ENCODE data around the gene RPS16. TPM values are rescaled to one million over a fixed set of nuclear protein-coding genes. Genes with fewer than 3 reads are reported as not detected.

Gene RPS16
- total and polyA plus RNA-seq, 2 of the 13 experiments (the other 11 are each of a cell fraction or from before 2014, with no cell fraction given), result 488 to 2,583 TPM

DNA sequence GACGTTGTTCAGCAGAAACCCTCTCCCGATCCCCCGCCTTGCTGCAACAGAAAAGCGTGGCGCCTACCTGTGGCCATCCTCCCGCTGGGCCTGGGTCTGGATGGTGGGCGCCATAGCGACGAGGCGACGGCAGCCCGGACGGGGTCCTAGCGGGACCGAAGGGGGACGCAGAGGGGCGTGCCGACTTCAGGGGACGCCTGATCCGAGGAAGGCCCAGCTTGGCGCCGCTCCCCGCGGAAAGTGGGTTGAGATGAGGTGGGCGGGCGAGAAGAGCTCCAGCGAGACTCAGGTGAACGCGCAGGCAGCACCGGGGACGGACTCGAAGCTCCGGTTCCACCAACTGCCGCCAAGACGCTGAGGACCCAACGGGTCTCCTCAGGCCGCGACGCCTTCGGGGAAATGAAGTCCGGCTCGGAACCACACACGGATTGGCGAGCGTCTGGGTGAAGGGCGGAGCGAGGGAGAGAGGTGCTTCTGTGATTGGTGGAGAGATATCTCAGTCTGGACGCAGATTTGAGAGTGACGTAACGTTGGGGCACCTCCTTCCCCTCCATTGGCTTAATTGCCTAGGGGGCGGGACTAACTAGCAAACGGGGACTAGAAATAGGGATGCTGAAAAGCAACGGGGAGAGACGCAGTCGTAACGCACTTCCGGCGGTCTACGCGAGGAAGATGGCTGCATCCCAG is 44.9 kb downstream of the RPS16 start, which contains the start of the genes MED29 and PAF1 (continued):
- TF ChIP-seq HNRNPUL1 (IDR thresholded peaks at IDR 0.05; ENCODE audit: low read depth, low read length) (no peak), HMG20A (CRISPR knock-in tag; IDR thresholded peaks at IDR 0.05; ENCODE audit: borderline replicate concordance) (no peak), ZMYM3 (CRISPR knock-in tag; IDR thresholded peaks at IDR 0.05) (no peak), CCDC6 (CRISPR knock-in tag; IDR thresholded peaks at IDR 0.05) (peak; percentile 30; the same call in 1 of the 2 replicates), ZFP41 (CRISPR knock-in tag; IDR thresholded peaks at IDR 0.05; ENCODE audit: borderline replicate concordance) (no peak; the same call in 1 of the 2 replicates), ZNF841 (CRISPR knock-in tag; IDR thresholded peaks at IDR 0.05; ENCODE audit: borderline replicate concordance) (no peak), ZNF788 (CRISPR knock-in tag; IDR thresholded peaks at IDR 0.05; ENCODE audit: borderline replicate concordance) (peak; percentile 93)
- TF ChIP-seq, protein P1, sequence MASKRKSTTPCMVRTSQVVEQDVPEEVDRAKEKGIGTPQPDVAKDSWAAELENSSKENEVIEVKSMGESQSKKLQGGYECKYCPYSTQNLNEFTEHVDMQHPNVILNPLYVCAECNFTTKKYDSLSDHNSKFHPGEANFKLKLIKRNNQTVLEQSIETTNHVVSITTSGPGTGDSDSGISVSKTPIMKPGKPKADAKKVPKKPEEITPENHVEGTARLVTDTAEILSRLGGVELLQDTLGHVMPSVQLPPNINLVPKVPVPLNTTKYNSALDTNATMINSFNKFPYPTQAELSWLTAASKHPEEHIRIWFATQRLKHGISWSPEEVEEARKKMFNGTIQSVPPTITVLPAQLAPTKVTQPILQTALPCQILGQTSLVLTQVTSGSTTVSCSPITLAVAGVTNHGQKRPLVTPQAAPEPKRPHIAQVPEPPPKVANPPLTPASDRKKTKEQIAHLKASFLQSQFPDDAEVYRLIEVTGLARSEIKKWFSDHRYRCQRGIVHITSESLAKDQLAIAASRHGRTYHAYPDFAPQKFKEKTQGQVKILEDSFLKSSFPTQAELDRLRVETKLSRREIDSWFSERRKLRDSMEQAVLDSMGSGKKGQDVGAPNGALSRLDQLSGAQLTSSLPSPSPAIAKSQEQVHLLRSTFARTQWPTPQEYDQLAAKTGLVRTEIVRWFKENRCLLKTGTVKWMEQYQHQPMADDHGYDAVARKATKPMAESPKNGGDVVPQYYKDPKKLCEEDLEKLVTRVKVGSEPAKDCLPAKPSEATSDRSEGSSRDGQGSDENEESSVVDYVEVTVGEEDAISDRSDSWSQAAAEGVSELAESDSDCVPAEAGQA (IDR thresholded peaks at IDR 0.05; ENCODE audit: low read depth), result peak; percentile 91
- TF ChIP-seq, protein P1 (CRISPR knock-in tag; IDR thresholded peaks at IDR 0.05; ENCODE audit: borderline replicate concordance), result no peak
- TF ChIP-seq, protein P2, sequence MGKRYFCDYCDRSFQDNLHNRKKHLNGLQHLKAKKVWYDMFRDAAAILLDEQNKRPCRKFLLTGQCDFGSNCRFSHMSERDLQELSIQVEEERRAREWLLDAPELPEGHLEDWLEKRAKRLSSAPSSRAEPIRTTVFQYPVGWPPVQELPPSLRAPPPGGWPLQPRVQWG (CRISPR knock-in tag; IDR thresholded peaks at IDR 0.05; ENCODE audit: borderline replicate concordance, low read depth), result no peak
- TF ChIP-seq, protein P3, sequence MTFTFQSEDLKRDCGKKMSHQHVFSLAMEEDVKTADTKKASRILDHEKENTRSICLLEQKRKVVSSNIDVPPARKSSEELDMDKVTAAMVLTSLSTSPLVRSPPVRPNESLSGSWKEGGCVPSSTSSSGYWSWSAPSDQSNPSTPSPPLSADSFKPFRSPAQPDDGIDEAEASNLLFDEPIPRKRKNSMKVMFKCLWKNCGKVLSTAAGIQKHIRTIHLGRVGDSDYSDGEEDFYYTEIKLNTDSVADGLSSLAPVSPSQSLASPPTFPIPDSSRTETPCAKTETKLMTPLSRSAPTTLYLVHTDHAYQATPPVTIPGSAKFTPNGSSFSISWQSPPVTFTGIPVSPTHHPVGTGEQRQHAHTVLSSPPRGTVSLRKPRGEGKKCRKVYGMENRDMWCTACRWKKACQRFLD (CRISPR knock-in tag; IDR thresholded peaks at IDR 0.05; ENCODE audit: borderline replicate concordance), result peak; percentile 77
- TF ChIP-seq, protein P4, sequence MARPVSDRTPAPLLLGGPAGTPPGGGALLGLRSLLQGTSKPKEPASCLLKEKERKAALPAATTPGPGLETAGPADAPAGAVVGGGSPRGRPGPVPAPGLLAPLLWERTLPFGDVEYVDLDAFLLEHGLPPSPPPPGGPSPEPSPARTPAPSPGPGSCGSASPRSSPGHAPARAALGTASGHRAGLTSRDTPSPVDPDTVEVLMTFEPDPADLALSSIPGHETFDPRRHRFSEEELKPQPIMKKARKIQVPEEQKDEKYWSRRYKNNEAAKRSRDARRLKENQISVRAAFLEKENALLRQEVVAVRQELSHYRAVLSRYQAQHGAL (CRISPR knock-in tag; IDR thresholded peaks at IDR 0.05; ENCODE audit: not compliant biosample characterization), result no peak
- TF ChIP-seq, protein P5, sequence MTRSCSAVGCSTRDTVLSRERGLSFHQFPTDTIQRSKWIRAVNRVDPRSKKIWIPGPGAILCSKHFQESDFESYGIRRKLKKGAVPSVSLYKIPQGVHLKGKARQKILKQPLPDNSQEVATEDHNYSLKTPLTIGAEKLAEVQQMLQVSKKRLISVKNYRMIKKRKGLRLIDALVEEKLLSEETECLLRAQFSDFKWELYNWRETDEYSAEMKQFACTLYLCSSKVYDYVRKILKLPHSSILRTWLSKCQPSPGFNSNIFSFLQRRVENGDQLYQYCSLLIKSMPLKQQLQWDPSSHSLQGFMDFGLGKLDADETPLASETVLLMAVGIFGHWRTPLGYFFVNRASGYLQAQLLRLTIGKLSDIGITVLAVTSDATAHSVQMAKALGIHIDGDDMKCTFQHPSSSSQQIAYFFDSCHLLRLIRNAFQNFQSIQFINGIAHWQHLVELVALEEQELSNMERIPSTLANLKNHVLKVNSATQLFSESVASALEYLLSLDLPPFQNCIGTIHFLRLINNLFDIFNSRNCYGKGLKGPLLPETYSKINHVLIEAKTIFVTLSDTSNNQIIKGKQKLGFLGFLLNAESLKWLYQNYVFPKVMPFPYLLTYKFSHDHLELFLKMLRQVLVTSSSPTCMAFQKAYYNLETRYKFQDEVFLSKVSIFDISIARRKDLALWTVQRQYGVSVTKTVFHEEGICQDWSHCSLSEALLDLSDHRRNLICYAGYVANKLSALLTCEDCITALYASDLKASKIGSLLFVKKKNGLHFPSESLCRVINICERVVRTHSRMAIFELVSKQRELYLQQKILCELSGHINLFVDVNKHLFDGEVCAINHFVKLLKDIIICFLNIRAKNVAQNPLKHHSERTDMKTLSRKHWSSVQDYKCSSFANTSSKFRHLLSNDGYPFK (CRISPR knock-in tag; IDR thresholded peaks at IDR 0.05; ENCODE audit: borderline replicate concordance), result peak; percentile 46; the same call in 1 of the 2 replicates

Data from HepG2 (cell line).